Activated CD4-positive, alpha-beta T cell treated with anti-CD3 and anti-CD28 coated beads, Interleukin-2, amount 10 ng/mL, durations not matched to agents 7 days and 5 days (primary cell): Measurements from ENCODE around the gene ANKMY1. TPM values are rescaled to one million over a fixed set of nuclear protein-coding genes. Genes with fewer than 3 reads are reported as not detected.

ENCODE experiments used
- CTCF ChIA-PET: fragments of 350-600 bp; sonication (Branson Sonifier 250); formaldehyde crosslinking; loops from one replicate; lab custom pipeline; 2021; ENCODE audit warnings: antibody characterized with exemption; lab: Charles Lee
- POLR2A ChIA-PET: fragments of 350-600 bp; sonication (Branson Sonifier 250); formaldehyde crosslinking; loops from one replicate; lab custom pipeline; 2021; ENCODE audit warnings: antibody characterized with exemption; lab: Charles Lee
- DNase-seq: peaks from one replicate; pipeline ENCODE4 v3.0.0-alpha.2; 2020
- H3K27ac Mint-ChIP-seq: one replicate; pipeline ENCODE4 v1.8.0; 2021; ENCODE audit warnings: mild to moderate bottlenecking, moderate library complexity, mixed read lengths
- H3K27me3 Mint-ChIP-seq: one replicate; pipeline ENCODE4 v1.8.0; 2021; ENCODE audit warnings: mixed read lengths
- H3K36me3 Mint-ChIP-seq: one replicate; pipeline ENCODE4 v1.8.0; 2021; ENCODE audit warnings: low read depth, mixed read lengths
- H3K4me1 Mint-ChIP-seq: one replicate; pipeline ENCODE4 v1.8.0; 2021; ENCODE audit warnings: mixed read lengths
- H3K4me3 Mint-ChIP-seq: one replicate; pipeline ENCODE4 v1.8.0; 2021; ENCODE audit warnings: mild to moderate bottlenecking, moderate library complexity, mixed read lengths
- H3K9me3 Mint-ChIP-seq: one replicate; pipeline ENCODE4 v1.8.0; 2021; ENCODE audit warnings: mixed read lengths
- total RNA-seq, 2 experiments: library from RNA; stranded (reverse); gene quantifications; one replicate each; pipeline ENCODE4 v1.2.3, GENCODE V29; 2021

The ANKMY1 gene
- total RNA-seq, 2 experiments from 2014 or later = 38.5 to 39.5 TPM

DNA sequence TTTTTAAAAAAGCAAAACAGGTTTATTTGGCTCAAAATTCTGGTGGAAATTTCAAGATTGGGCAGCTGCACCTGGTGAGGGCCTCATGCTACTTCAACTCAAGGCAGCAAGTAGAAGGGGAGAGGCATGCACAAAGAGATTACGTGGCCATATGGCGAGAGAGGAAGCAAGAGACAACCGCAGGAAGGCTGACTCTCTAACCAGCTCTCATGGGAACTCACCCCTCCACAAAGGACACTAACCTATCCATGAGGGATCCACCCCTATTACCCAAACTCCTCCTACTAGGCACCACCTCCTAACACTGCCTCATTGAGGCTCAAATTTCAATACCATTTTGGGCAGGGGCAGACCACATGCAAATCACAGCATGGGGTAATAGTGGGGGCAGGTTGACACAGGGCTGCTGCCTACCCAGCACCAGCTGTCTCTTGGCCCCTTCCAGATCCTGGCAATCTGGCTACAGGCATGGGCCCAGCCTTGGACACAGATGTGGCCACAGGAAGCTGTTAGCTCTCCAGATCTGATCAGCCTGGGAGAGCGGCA, 26.8 kb upstream of the ANKMY1 start:
- POLR2A ChIA-PET = no interaction called here
- peak overlapping the region; percentile 92 for H3K4me3 Mint-ChIP-seq
- peaks cover 3% of the 10 kb centered on the region for H3K9me3 Mint-ChIP-seq
- CTCF ChIA-PET = interaction anchor here (3.6 to 6.6 kb wide), 2 partner anchors 19 to 71 kb away, joined by 14 to 67 read pairs; no protein-coding TSS in a partner anchor
- no peaks in the 10 kb centered on the region for H3K27me3 Mint-ChIP-seq
- DNase-seq = no peak
- peaks cover 19% of the 10 kb centered on the region for H3K36me3 Mint-ChIP-seq
- no peak overlapping the region for H3K27ac Mint-ChIP-seq
- H3K4me1 Mint-ChIP-seq = peaks cover 69% of the 10 kb centered on the region

GRCh38 chr2:240583774-240584173, 26.0 kb upstream of the ANKMY1 start:
- CTCF ChIA-PET = interaction anchor here (6.6 kb wide), 1 partner anchor 18 kb away, joined by 67 read pairs; no protein-coding TSS in a partner anchor
- peaks cover 73% of the 10 kb centered on the region for H3K4me1 Mint-ChIP-seq

DNA sequence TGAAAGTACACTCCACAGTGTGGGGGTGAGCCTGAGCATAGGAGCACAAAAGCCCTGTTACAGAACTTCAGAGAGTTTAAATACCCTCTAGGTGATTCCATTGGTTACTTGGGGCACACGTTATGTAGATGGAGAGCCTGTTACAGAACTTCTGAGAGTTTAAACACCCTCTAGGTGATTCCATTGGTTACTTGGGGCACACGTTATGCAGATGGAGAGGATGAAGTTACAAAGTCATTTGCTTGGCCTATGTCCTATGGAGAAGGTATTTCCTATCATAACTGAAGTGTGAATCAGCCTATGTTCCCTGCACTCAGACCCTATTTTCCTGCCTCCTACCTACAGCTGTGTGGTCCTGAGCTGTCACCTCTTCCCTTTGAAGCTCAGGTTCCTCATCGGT, 25.0 kb upstream of the ANKMY1 start:
- ChIA-PET CTCF (interaction anchor here (1.2 kb wide), 2 partner anchors 17 to 22 kb away, joined by 3 to 4 read pairs; no protein-coding TSS in a partner anchor), POLR2A (no interaction called here)
- H3K9me3 Mint-ChIP-seq = peaks cover 3% of the 10 kb centered on the region
- no peaks in the 10 kb centered on the region for H3K27me3 Mint-ChIP-seq
- DNase-seq = no peak
- H3K4me1 Mint-ChIP-seq = peaks cover 69% of the 10 kb centered on the region
- no peak overlapping the region for H3K27ac Mint-ChIP-seq
- peaks cover 22% of the 10 kb centered on the region for H3K36me3 Mint-ChIP-seq
- H3K4me3 Mint-ChIP-seq = no peak overlapping the region

More at GRCh38 chr2:240583774-240584173, 26.0 kb upstream of the ANKMY1 start:
- Mint-ChIP-seq H3K27ac (no peak overlapping the region), H3K27me3 (no peaks in the 10 kb centered on the region), H3K9me3 (peaks cover 3% of the 10 kb centered on the region), H3K4me3 (no peak overlapping the region), H3K36me3 (peaks cover 22% of the 10 kb centered on the region)
- DNase-seq = no peak
- POLR2A ChIA-PET = no interaction called here

DNA sequence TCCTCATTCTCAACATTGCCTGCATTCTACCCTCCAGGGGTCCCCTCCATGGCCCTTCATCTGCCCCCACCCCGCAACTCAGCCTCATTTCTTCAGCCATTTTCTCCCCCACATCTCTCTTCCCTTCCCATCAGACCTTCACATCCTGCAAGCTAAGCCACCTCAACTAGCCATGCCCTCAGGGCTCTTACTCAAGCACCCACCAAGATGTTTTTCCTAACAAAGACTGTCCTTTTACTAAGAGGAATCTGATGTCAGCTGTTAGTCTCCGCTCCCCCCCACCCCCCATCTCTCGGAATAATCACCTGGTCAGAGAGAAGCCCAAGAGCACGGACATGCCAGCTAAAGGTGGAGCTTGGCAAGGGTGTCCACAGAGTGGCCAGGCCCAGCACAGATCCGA, 24.0 kb upstream of the ANKMY1 start:
- DNase-seq = no peak
- POLR2A ChIA-PET = no interaction called here
- Mint-ChIP-seq H3K27ac (peak overlapping the region; percentile 48), H3K27me3 (no peaks in the 10 kb centered on the region), H3K4me1 (peaks cover 62% of the 10 kb centered on the region), H3K4me3 (no peak overlapping the region), H3K36me3 (peaks cover 24% of the 10 kb centered on the region), H3K9me3 (peaks cover 3% of the 10 kb centered on the region)
- CTCF ChIA-PET = interaction anchor here (0.6 to 1.2 kb wide), 3 partner anchors 15 to 43 kb away, joined by 3 to 6 read pairs (median 3); no protein-coding TSS in a partner anchor

- H3K4me1 Mint-ChIP-seq = peaks cover 53% of the 10 kb centered on the region
- peak overlapping the region; percentile 85 for H3K27ac Mint-ChIP-seq
- H3K4me3 Mint-ChIP-seq = no peak overlapping the region
- no peaks in the 10 kb centered on the region for H3K27me3 Mint-ChIP-seq
- DNase-seq = peak; percentile 77
- ChIA-PET POLR2A (interaction anchor here (2.0 kb wide), 1 partner anchor 14 kb away, joined by 9 read pairs; no protein-coding TSS in a partner anchor), CTCF (interaction anchor here (0.7 to 2.2 kb wide), 8 partner anchors 9 to 108 kb away, joined by 3 to 34 read pairs (median 4); no protein-coding TSS in a partner anchor)
- H3K36me3 Mint-ChIP-seq = peaks cover 25% of the 10 kb centered on the region
- peaks cover 3% of the 10 kb centered on the region for H3K9me3 Mint-ChIP-seq
These were observed 22.2 kb upstream of the ANKMY1 start for GRCh38 chr2:240579771-240580614.

DNA sequence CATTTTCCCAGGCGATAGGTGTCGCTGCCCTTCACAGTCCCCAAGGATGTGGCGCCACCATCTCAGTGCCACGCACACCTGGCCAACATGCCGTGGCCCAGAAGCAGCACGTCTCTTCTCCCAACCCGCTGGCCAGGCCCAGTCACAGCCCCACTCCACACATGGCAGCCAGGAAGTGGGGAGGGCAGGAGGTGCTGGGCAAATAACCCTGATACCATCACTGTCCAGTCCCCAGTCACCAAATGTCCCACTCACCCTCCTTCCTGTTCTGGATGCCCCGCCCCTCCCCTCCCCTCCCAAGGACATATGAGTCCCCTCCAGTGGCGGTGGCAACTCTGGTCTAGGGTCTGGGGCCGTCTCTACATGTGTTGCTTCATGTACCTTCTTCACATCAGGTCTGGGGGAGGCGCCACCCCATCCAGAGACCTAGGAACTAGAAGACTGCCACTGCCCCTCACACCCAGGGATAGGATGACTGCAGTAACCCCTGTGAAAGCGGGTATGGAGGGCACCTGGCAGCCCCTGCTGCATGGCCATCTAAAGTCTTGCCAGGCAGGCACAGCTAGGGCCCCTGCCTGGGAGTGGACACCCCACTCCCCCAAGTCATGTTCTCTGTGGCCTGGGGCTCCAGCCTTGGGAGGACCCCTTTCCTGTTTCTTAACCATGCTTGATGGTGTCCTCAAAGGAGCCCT, 21.4 kb upstream of the ANKMY1 start:
- Mint-ChIP-seq H3K27me3 (no peaks in the 10 kb centered on the region), H3K27ac (peak overlapping the region; percentile 85), H3K36me3 (peaks cover 25% of the 10 kb centered on the region), H3K4me3 (no peak overlapping the region), H3K4me1 (peaks cover 45% of the 10 kb centered on the region), H3K9me3 (peaks cover 3% of the 10 kb centered on the region)
- CTCF ChIA-PET = interaction anchor here (0.6 to 2.2 kb wide), 8 partner anchors 11 to 166 kb away, joined by 3 to 34 read pairs (median 4); no protein-coding TSS in a partner anchor
- DNase-seq = no peak
- POLR2A ChIA-PET = interaction anchor here (2.0 kb wide), 1 partner anchor 13 kb away, joined by 9 read pairs; no protein-coding TSS in a partner anchor

- DNase-seq = no peak
- H3K4me1 Mint-ChIP-seq = peaks cover 42% of the 10 kb centered on the region
- peak overlapping the region; percentile 68 for H3K27ac Mint-ChIP-seq
- ChIA-PET POLR2A (no interaction called here), CTCF (interaction anchor here (0.6 to 3.6 kb wide), 3 partner anchors 8 to 166 kb away, joined by 3 to 31 read pairs (median 8); partner anchors contain the start of gene CAPN10)
- peaks cover 3% of the 10 kb centered on the region for H3K9me3 Mint-ChIP-seq
- no peaks in the 10 kb centered on the region for H3K27me3 Mint-ChIP-seq
- H3K4me3 Mint-ChIP-seq = no peak overlapping the region
- H3K36me3 Mint-ChIP-seq = peaks cover 25% of the 10 kb centered on the region
These were observed 20.7 kb upstream of the ANKMY1 start for GRCh38 chr2:240578488-240578887.

- no peak overlapping the region for H3K4me3 Mint-ChIP-seq
- H3K9me3 Mint-ChIP-seq = peaks cover 3% of the 10 kb centered on the region
- peaks cover 25% of the 10 kb centered on the region for H3K36me3 Mint-ChIP-seq
- no peaks in the 10 kb centered on the region for H3K27me3 Mint-ChIP-seq
- POLR2A ChIA-PET = no interaction called here
- H3K27ac Mint-ChIP-seq = peak overlapping the region; percentile 68
- CTCF ChIA-PET = interaction anchor here (1.5 to 3.6 kb wide), 2 partner anchors 8 to 12 kb away, joined by 8 to 31 read pairs; partner anchors contain the start of gene CAPN10
- DNase-seq = no peak
- peaks cover 39% of the 10 kb centered on the region for H3K4me1 Mint-ChIP-seq
These were observed 20.3 kb upstream of the ANKMY1 start for GRCh38 chr2:240578110-240578450.

DNA sequence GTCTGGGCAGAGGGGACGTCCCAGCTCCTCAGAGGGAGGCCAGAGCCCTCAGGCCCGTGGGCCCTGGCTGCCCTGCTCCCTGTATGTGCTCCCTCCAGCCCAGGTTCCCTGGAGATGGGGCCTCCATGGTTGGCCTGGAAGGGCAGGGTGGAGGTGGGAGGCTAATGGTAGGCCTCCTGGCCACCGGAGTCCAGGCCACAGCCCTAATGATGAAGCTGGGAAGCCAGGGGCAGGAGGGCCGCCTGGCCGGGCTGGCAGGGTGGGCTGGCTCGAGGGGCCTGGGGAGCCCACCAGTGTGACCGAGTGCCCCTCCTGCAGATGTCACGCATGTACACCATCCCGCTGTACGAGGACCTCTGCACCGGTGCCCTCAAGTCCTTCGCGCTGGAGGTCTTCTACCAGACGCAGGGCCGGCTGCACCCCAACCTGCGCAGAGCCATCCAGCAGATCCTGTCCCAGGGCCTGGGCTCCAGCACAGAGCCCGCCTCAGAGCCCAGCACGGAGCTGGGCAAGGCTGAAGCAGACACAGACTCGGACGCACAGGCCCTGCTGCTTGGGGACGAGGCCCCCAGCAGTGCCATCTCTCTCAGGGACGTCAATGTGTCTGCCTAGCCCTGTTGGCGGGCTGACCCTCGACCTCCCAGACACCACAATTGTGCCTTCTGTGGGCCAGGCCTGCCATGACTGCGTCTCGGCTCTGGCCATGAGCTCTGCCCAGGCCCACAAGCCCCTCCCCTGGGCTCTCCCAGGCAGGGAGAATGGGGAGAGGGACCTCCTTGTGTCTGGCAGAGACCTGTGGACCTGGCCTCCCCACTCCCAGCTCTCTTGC, 19.7 kb upstream of the ANKMY1 start:
- H3K4me3 Mint-ChIP-seq = no peak overlapping the region
- ChIA-PET POLR2A (no interaction called here), CTCF (interaction anchor here (1.4 to 3.6 kb wide), 3 partner anchors 9 to 12 kb away, joined by 4 to 31 read pairs (median 8); partner anchors contain the start of gene CAPN10)
- H3K27me3 Mint-ChIP-seq = no peaks in the 10 kb centered on the region
- H3K9me3 Mint-ChIP-seq = peaks cover 3% of the 10 kb centered on the region
- peaks cover 34% of the 10 kb centered on the region for H3K4me1 Mint-ChIP-seq
- peaks cover 25% of the 10 kb centered on the region for H3K36me3 Mint-ChIP-seq
- DNase-seq = no peak
- H3K27ac Mint-ChIP-seq = no peak overlapping the region

DNA sequence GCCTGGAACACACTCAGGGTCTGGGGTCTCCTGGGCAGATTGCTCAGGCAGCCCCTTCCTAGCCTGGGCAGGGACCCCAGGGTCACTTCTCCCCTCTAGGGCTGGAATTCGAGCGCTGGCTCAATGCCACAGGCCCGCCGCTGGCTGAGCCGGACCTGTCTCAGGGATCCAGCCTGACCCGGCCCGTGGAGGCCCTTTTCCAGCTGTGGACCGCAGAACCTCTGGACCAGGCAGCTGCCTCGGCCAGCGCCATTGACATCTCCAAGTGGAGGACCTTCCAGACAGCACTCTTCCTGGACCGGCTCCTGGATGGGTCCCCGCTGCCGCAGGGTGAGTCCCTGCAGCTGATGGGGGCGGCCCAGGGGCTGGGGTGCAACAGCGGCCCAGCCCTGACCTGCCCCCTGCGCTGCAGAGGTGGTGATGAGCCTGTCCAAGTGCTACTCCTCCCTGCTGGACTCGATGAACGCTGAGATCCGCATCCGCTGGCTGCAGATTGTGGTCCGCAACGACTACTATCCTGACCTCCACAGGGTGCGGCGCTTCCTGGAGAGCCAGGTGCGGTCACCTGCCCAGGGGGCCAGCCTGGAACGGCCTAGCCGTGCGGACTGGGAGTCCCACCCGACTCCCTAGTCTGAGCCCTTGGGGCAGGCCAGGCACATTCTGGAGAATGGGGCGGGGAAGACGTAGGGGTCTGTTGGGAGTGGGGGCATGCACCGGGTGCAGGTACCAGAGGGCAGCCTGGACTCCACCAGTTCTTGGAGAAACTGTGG, 18.8 kb upstream of the ANKMY1 start:
- peaks cover 26% of the 10 kb centered on the region for H3K36me3 Mint-ChIP-seq
- ChIA-PET CTCF (interaction anchor here (1.4 to 3.6 kb wide), 3 partner anchors 9 to 12 kb away, joined by 4 to 31 read pairs (median 5); no protein-coding TSS in a partner anchor), POLR2A (no interaction called here)
- peaks cover 33% of the 10 kb centered on the region for H3K4me1 Mint-ChIP-seq
- no peak overlapping the region for H3K27ac Mint-ChIP-seq
- peaks cover 3% of the 10 kb centered on the region for H3K9me3 Mint-ChIP-seq
- H3K27me3 Mint-ChIP-seq = no peaks in the 10 kb centered on the region
- H3K4me3 Mint-ChIP-seq = no peak overlapping the region
- DNase-seq = no peak

DNA sequence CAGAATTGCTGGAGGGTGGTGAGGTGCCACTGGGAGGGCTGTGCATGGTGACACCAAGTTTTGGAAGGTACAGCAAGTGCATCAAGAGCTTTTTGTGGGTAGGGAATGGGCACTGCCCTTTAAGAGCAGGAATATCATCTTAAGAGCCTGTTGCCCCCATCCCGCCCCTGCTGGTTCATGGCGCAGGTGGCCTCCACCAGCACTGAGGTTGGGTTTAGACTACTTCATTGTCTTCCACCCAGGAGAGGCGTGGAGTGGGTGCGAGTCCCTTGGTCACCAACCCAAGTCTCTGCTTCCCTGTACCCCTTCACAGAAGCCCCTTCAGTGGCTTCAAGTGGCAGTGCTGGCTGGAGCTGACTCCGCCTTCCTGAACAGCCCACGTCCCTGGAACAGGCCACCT, 18.2 kb upstream of the ANKMY1 start:
- Mint-ChIP-seq H3K4me1 (peaks cover 38% of the 10 kb centered on the region), H3K4me3 (no peak overlapping the region), H3K36me3 (peaks cover 26% of the 10 kb centered on the region), H3K9me3 (peaks cover 2% of the 10 kb centered on the region), H3K27me3 (no peaks in the 10 kb centered on the region), H3K27ac (no peak overlapping the region)
- POLR2A ChIA-PET = no interaction called here
- DNase-seq = no peak
- CTCF ChIA-PET = interaction anchor here (1.4 to 3.6 kb wide), 3 partner anchors 9 to 13 kb away, joined by 4 to 31 read pairs (median 5); no protein-coding TSS in a partner anchor
